Activated naive CD4-positive, alpha-beta T cell treated with anti-CD3 and anti-CD28 coated beads, Interleukin-2, amount 10 ng/mL, durations not matched to agents 7 days and 5 days (primary cell): Measurements from ENCODE around the gene MLST8.
"Not testable (repeated sequence)": the region's sequence is repeated elsewhere in the genome, so short reads cannot be mapped to it uniquely, and the experiment has no call there.

Experiments
- CTCF ChIA-PET: fragments of 350-600 bp; sonication (Branson Sonifier 250); formaldehyde crosslinking; loops from one replicate; lab custom pipeline; 2021; ENCODE audit warnings: antibody characterized with exemption; lab: Charles Lee
- DNase-seq: peaks from one replicate; pipeline ENCODE4 v3.0.0-alpha.2; 2020
- H3K27ac Mint-ChIP-seq: one replicate; pipeline ENCODE4 v1.8.0; 2021; ENCODE audit warnings: mild to moderate bottlenecking, moderate library complexity, mixed read lengths
- H3K27me3 Mint-ChIP-seq: one replicate; pipeline ENCODE4 v1.8.0; 2021; ENCODE audit warnings: mild to moderate bottlenecking, mixed read lengths
- H3K36me3 Mint-ChIP-seq: one replicate; pipeline ENCODE4 v1.8.0; 2021; ENCODE audit warnings: mixed read lengths
- H3K4me1 Mint-ChIP-seq: one replicate; pipeline ENCODE4 v1.8.0; 2021; ENCODE audit warnings: mixed read lengths
- H3K4me3 Mint-ChIP-seq: one replicate; pipeline ENCODE4 v1.8.0; 2021; ENCODE audit warnings: mild to moderate bottlenecking, moderate library complexity, mixed read lengths
- H3K9me3 Mint-ChIP-seq: one replicate; pipeline ENCODE4 v1.8.0; 2021; ENCODE audit warnings: mixed read lengths

Gene MLST8

GRCh38 chr16:2256531-2257140 is 51.4 kb downstream of the MLST8 start:
- Mint-ChIP-seq H3K27ac (no peak overlapping the region), H3K9me3 (no peaks in the 10 kb centered on the region), H3K4me1 (peaks cover 2% of the 10 kb centered on the region), H3K36me3 (peaks cover 54% of the 10 kb centered on the region), H3K4me3 (no peak overlapping the region), H3K27me3 (no peaks in the 10 kb centered on the region)
- no peak for DNase-seq
- CTCF ChIA-PET, result interaction anchor here (1.5 kb wide), 1 partner anchor 62 kb away, joined by 5 read pairs; no protein-coding TSS in a partner anchor

DNA sequence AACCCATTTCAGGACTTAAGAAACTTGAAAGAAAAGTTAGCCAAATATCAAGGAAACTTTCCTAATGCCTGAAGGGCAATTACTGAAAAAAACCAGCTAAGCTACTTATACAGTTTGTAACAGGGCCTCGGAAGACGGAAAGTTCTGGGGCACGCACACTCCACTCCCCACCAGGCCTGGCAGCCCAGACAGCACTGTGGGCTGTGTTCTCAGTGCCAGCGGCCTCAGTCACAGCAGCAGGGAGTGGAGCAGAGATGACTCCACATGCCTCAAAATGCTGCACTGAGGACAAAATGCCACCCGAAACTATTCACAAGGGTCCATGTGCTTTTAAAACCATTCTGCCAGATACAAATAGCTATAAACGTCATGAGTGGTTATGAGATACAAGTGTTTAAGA is 52.5 kb downstream of the MLST8 start:
- Mint-ChIP-seq H3K36me3 (peaks cover 59% of the 10 kb centered on the region), H3K27ac (peak overlapping the region; percentile 65), H3K27me3 (no peaks in the 10 kb centered on the region), H3K9me3 (no peaks in the 10 kb centered on the region), H3K4me1 (no peaks in the 10 kb centered on the region), H3K4me3 (no peak overlapping the region)
- CTCF ChIA-PET, result no interaction called here
- DNase-seq, result no peak

DNA sequence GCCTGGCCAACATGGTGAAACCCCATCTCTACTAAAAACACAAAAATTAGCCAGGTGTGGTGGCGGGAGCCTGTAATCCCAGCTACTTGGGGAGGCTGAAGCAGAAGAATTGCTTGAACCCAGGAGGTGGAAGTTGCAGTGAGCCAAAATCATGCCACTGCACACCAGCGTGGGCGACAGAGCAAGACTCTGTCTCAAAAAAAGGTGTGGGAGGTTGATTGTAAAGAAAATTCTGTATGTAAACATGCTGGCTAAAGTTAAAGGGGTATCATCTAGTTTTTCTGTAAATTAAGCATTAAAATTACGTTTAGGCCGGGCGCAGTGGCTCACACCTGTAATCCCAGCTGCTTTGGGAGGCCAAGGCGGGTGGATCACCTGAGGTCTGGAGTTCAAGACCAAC is 53.3 kb downstream of the MLST8 start:
- H3K27ac Mint-ChIP-seq, H3K4me3 Mint-ChIP-seq, H3K4me1 Mint-ChIP-seq, CTCF ChIA-PET, H3K9me3 Mint-ChIP-seq, H3K27me3 Mint-ChIP-seq, DNase-seq: not testable (repeated sequence)
- H3K36me3 Mint-ChIP-seq, result peaks cover 57% of the 10 kb centered on the region
